ENCODE measurements around the gene LRP5.

The LRP5 gene

GRCh38 chr11:68267881-68268240, 44.5 kb upstream of the LRP5 start:
- peaks cover 61% of the 10 kb centered on the region for H3K4me1 ChIP-seq (ENCODE audit: control insufficient read depth, low read length)
- H3K79me2 ChIP-seq (ENCODE audit: control insufficient read depth, low read length): peaks cover 68% of the 10 kb centered on the region
- peak overlapping the region; percentile 86 for H3K4me2 ChIP-seq (ENCODE audit: low read length)
- no peaks in the 10 kb centered on the region for H3K27me3 ChIP-seq (ENCODE audit: control insufficient read depth, low read length)
- H3K27ac ChIP-seq (ENCODE audit: low read depth, low read length): no peak overlapping the region
- peaks cover 17% of the 10 kb centered on the region for H3F3A ChIP-seq (ENCODE audit: control insufficient read depth, insufficient read depth)
- H4K20me1 ChIP-seq (ENCODE audit: control insufficient read depth, insufficient read depth, low read depth, low read length): peaks cover 9% of the 10 kb centered on the region; the same call in 1 of the 2 replicates
- no peaks in the 10 kb centered on the region for H3K9me2 ChIP-seq (replicated peaks; ENCODE audit: control insufficient read depth, low read length)
- TF ChIP-seq CTCF (IDR thresholded peaks at IDR 0.05; ENCODE audit: low read depth, low read length, poor library complexity, severe bottlenecking): no peak
- TF ChIP-seq EZH2phosphoT487 (IDR thresholded peaks at IDR 0.05; ENCODE audit: borderline replicate concordance, low read length): no peak
- no peaks in the 10 kb centered on the region for H3K9me3 ChIP-seq (ENCODE audit: control insufficient read depth, insufficient read depth, low read length)
- H3K36me3 ChIP-seq (ENCODE audit: control insufficient read depth, low read length): peaks cover 77% of the 10 kb centered on the region
- H3K4me3 ChIP-seq (ENCODE audit: low read length): peak overlapping the region; percentile 67; the same call in 1 of the 2 replicates

- Histone ChIP-seq H3K79me2 (ENCODE audit: control insufficient read depth, low read length) (peaks cover 71% of the 10 kb centered on the region), H3K9me3 (ENCODE audit: control insufficient read depth, insufficient read depth, low read length) (peaks cover 6% of the 10 kb centered on the region; the same call in 1 of the 2 replicates), H3K4me2 (ENCODE audit: low read length) (peak overlapping the region; percentile 99), H3K27me3 (ENCODE audit: control insufficient read depth, low read length) (no peaks in the 10 kb centered on the region), H3K9me2 (replicated peaks; ENCODE audit: control insufficient read depth, low read length) (no peaks in the 10 kb centered on the region), H3K27ac (ENCODE audit: low read depth, low read length) (no peak overlapping the region), H4K20me1 (ENCODE audit: control insufficient read depth, insufficient read depth, low read depth, low read length) (peaks cover 9% of the 10 kb centered on the region; the same call in 1 of the 2 replicates), H3K4me3 (ENCODE audit: low read length) (peak overlapping the region; percentile 96), H3K36me3 (ENCODE audit: control insufficient read depth, low read length) (peaks cover 68% of the 10 kb centered on the region), H3F3A (ENCODE audit: control insufficient read depth, insufficient read depth) (peaks cover 29% of the 10 kb centered on the region), H3K4me1 (ENCODE audit: control insufficient read depth, low read length) (peaks cover 75% of the 10 kb centered on the region)
- TF ChIP-seq EZH2phosphoT487 (IDR thresholded peaks at IDR 0.05; ENCODE audit: borderline replicate concordance, low read length) (no peak), CTCF (IDR thresholded peaks at IDR 0.05; ENCODE audit: low read depth, low read length, poor library complexity, severe bottlenecking) (no peak)
Measured at GRCh38 chr11:68269414-68270081, 42.8 kb upstream of the LRP5 start.

- no peaks in the 10 kb centered on the region for H3K9me2 ChIP-seq (replicated peaks; ENCODE audit: control insufficient read depth, low read length)
- H3K79me2 ChIP-seq (ENCODE audit: control insufficient read depth, low read length): peaks cover 62% of the 10 kb centered on the region
- peaks cover 62% of the 10 kb centered on the region for H3K36me3 ChIP-seq (ENCODE audit: control insufficient read depth, low read length)
- peaks cover 10% of the 10 kb centered on the region; the same call in 1 of the 2 replicates for H3K9me3 ChIP-seq (ENCODE audit: control insufficient read depth, insufficient read depth, low read length)
- H3K4me3 ChIP-seq (ENCODE audit: low read length): peak overlapping the region; percentile 96
- H3K27me3 ChIP-seq (ENCODE audit: control insufficient read depth, low read length): no peaks in the 10 kb centered on the region
- H3K4me2 ChIP-seq (ENCODE audit: low read length): peak overlapping the region; percentile 99
- H3F3A ChIP-seq (ENCODE audit: control insufficient read depth, insufficient read depth): peaks cover 31% of the 10 kb centered on the region
- peaks cover 78% of the 10 kb centered on the region for H3K4me1 ChIP-seq (ENCODE audit: control insufficient read depth, low read length)
- H4K20me1 ChIP-seq (ENCODE audit: control insufficient read depth, insufficient read depth, low read depth, low read length): peaks cover 9% of the 10 kb centered on the region; the same call in 1 of the 2 replicates
- H3K27ac ChIP-seq (ENCODE audit: low read depth, low read length): peak overlapping the region; percentile 98
- TF ChIP-seq CTCF (IDR thresholded peaks at IDR 0.05; ENCODE audit: low read depth, low read length, poor library complexity, severe bottlenecking) (no peak), EZH2phosphoT487 (IDR thresholded peaks at IDR 0.05; ENCODE audit: borderline replicate concordance, low read length) (no peak)
Measured at GRCh38 chr11:68270196-68271022, 42.0 kb upstream of the LRP5 start.
